Measurements from ENCODE around the gene ZNF543. TPM values are rescaled to one million over a fixed set of nuclear protein-coding genes. Genes with fewer than 3 reads are reported as not detected.

ZNF543 gene
- total and polyA plus RNA-seq, 9 of the 15 experiments (the other 6 are each of a cell fraction or from before 2014, with no cell fraction given): 0.14 to 5.5 (median 2.4) TPM

DNA sequence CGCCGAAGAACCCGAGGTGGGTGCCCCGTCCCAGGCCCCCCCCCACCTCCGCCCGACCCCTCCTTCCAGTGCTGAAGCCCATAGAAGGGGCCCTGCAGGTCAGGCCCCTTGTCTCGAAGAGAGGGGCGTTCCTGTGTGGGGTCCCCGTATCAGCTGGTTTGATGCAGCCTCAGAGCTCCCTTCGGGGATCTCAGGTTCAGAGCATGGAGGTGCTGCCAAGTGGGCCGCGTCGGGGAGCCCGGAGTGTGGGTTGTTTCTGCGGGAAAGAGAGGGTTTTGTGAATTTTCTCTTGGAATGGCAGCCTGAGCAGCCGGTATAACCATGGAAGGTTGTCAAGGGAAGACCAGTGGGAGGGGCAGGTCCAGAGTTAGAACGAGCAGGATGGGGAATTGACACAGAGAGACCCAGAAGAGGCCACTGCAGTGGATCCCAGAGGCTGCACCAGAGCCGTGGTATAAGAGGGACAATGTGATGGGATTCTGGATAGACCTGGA is 43.5 kb downstream of the ZNF543 start (continued):
- no peak for TF ChIP-seq MAX (CRISPR knock-in tag; IDR thresholded peaks at IDR 0.05)
- TF ChIP-seq POLR2G (IDR thresholded peaks at IDR 0.05; ENCODE audit: low read depth, low read length): no peak
- TF ChIP-seq, protein P1, sequence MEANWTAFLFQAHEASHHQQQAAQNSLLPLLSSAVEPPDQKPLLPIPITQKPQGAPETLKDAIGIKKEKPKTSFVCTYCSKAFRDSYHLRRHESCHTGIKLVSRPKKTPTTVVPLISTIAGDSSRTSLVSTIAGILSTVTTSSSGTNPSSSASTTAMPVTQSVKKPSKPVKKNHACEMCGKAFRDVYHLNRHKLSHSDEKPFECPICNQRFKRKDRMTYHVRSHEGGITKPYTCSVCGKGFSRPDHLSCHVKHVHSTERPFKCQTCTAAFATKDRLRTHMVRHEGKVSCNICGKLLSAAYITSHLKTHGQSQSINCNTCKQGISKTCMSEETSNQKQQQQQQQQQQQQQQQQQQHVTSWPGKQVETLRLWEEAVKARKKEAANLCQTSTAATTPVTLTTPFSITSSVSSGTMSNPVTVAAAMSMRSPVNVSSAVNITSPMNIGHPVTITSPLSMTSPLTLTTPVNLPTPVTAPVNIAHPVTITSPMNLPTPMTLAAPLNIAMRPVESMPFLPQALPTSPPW (CRISPR knock-in tag; IDR thresholded peaks at IDR 0.05): no peak
- TF ChIP-seq PRPF4 (IDR thresholded peaks at IDR 0.05; ENCODE audit: insufficient read depth, low read depth, low read length, poor library complexity, severe bottlenecking): no peak
- no peak for TF ChIP-seq MAFG (tag; conservative IDR thresholded peaks at IDR 0.05)
- no peak for TF ChIP-seq U2AF1 (optimal IDR thresholded peaks at IDR 0.05; ENCODE audit: low read depth, low read length)
- TF ChIP-seq BRF1 (IDR thresholded peaks at IDR 0.05; ENCODE audit: borderline replicate concordance, extremely low read depth, insufficient read length): no peak
- TF ChIP-seq RBM39 (optimal IDR thresholded peaks at IDR 0.05; ENCODE audit: low read depth, low read length): no peak
- no peak for TF ChIP-seq ZNF695 (CRISPR knock-in tag; IDR thresholded peaks at IDR 0.05)

GRCh38 chr19:57366776-57367175 is 46.5 kb downstream of the ZNF543 start:
- H3K79me2 ChIP-seq (ENCODE audit: control insufficient read depth, insufficient read depth, low read length): no peaks in the 10 kb centered on the region
- no peak for FAIRE-seq
- BruUV-seq (replicated peaks): no TSS peak
- ATAC-seq: no peak
- in situ Hi-C loops (cut with MboI): no loop called here
- no peak overlapping the region for H2AFZ ChIP-seq (ENCODE audit: low read depth, low read length)
- no peaks in the 10 kb centered on the region for H4K20me1 ChIP-seq (replicated peaks; ENCODE audit: control insufficient read depth, insufficient read depth, low read length)
- no peaks in the 10 kb centered on the region for H3K9me1 ChIP-seq (ENCODE audit: control insufficient read depth, insufficient read depth, low read length)
- CTCF ChIA-PET (ENCODE audit: low intra/inter-chr PET ratio): interaction anchor here (0.7 kb wide), 1 partner anchor 236 kb away, joined by 5 read pairs; no protein-coding TSS in a partner anchor
- peaks cover 4% of the 10 kb centered on the region; the same call in 1 of the 2 replicates for H3K9me3 ChIP-seq (replicated peaks; ENCODE audit: control insufficient read depth, insufficient read depth, low read depth, low read length)
- intact Hi-C loops (cut with micrococcal nuclease): no loop called here
- POLR2A ChIA-PET: interaction anchor here (1.3 kb wide), 1 partner anchor 23 kb away, joined by 4 read pairs; the partner anchor contains the start of gene ZNF548
- no peak overlapping the region for H3K4me3 ChIP-seq
- H3K27ac ChIP-seq (ENCODE audit: extremely low read depth, low read depth, low read length): no peak overlapping the region
- H3K4me2 ChIP-seq (ENCODE audit: insufficient read depth, low read length): no peak overlapping the region
- no peak for TF ChIP-seq BCLAF1 (IDR thresholded peaks at IDR 0.05; ENCODE audit: borderline replicate concordance in 1 of 2, control insufficient read depth in 1 of 2, low read depth in 2 of 2, low read length in 1 of 2)
- no peak for DNase-seq (ENCODE audit: extremely low read depth in 1 of 4, low spot score in 3 of 4)
- no peaks in the 10 kb centered on the region for H3K27me3 ChIP-seq (ENCODE audit: control insufficient read depth in 2 of 2, insufficient read depth in 2 of 2, low read length in 2 of 2)
- 0% methylated on average over 2 of the region's 2 CpGs for WGBS (ENCODE audit: insufficient coverage, low coverage, missing lambda C conversion rate)
- H3K36me3 ChIP-seq (ENCODE audit: control insufficient read depth, insufficient read depth, low read length): no peaks in the 10 kb centered on the region
- H3K4me1 ChIP-seq (replicated peaks in 1 of 2; ENCODE audit: control insufficient read depth in 2 of 2, insufficient read depth in 2 of 2, low read length in 2 of 2): peaks cover 0 to 5% of the 10 kb centered on the region in 2 experiments; a peak in 1 of 5 replicates
- H3K9ac ChIP-seq (ENCODE audit: insufficient read depth in 1 of 2, low read depth in 2 of 2, low read length in 2 of 2): no peak overlapping the region
